Stimulated activated CD4-positive, alpha-beta T cell treated with anti-CD3 and anti-CD28 coated beads, Interleukin-12 subunit alpha, Interleukin-12 subunit beta, amount 100 ng/mL, for 4 hours (primary cell): Measurements from ENCODE around the gene DMAC2.
"Not testable (repeated sequence)": the region's sequence is repeated elsewhere in the genome, so short reads cannot be mapped to it uniquely, and the experiment has no call there.

Experiments
- DNase-seq: peaks from one replicate; pipeline ENCODE4 v3.0.0-alpha.2; 2020

DMAC2 gene

GRCh38 chr19:41442473-41443355 is 3.0 kb upstream of the DMAC2 start, which contains the start of gene ERICH4:
TSS of gene ERICH4 (plus strand) at chr19:41443156. CDS start at chr19:41443170, 14 bp downstream.
- no peak for DNase-seq

GRCh38 chr19:41441321-41441945 is 1.7 kb upstream of the DMAC2 start:
- DNase-seq: no peak

- no peak for DNase-seq
These were observed 1.7 kb downstream of the DMAC2 start for GRCh38 chr19:41437944-41438574.

GRCh38 chr19:41436674-41436951 is 3.1 kb downstream of the DMAC2 start:
- DNase-seq: no peak

GRCh38 chr19:41435936-41436673 is 3.6 kb downstream of the DMAC2 start:
- no peak for DNase-seq

- not testable (repeated sequence) for DNase-seq
These were observed 4.3 kb downstream of the DMAC2 start for GRCh38 chr19:41435376-41435775.

GRCh38 chr19:41434450-41434849 is 5.3 kb downstream of the DMAC2 start:
- no peak for DNase-seq

- DNase-seq: no peak
These were observed 6.5 kb downstream of the DMAC2 start for GRCh38 chr19:41433171-41433570.

- DNase-seq: no peak
These were observed 8.0 kb downstream of the DMAC2 start for GRCh38 chr19:41431426-41432386.

- DNase-seq: no peak
These were observed 8.8 kb downstream of the DMAC2 start for GRCh38 chr19:41430922-41431321.

- no peak for DNase-seq
These were observed 11.2 kb downstream of the DMAC2 start for GRCh38 chr19:41428481-41428859.

GRCh38 chr19:41427647-41428480 is 11.8 kb downstream of the DMAC2 start:
- DNase-seq: no peak

- peak; percentile 45 for DNase-seq
These were observed 12.6 kb downstream of the DMAC2 start, which contains the start of gene B3GNT8 for GRCh38 chr19:41426952-41427646. TSS of gene B3GNT8 (minus strand) at chr19:41427374. CDS start at chr19:41426778, 596 bp downstream.

- DNase-seq: no peak
These were observed 13.4 kb downstream of the DMAC2 start for GRCh38 chr19:41426116-41426841.

- no peak for DNase-seq
These were observed 14.3 kb downstream of the DMAC2 start for GRCh38 chr19:41425174-41426115.

GRCh38 chr19:41424335-41425173 is 15.2 kb downstream of the DMAC2 start:
- no peak for DNase-seq

GRCh38 chr19:41422955-41423354 is 16.8 kb downstream of the DMAC2 start:
- no peak for DNase-seq
